ENCODE data around the gene GIPC1.

GIPC1 gene

GRCh38 chr19:14433554-14434501, 62.1 kb downstream of the GIPC1 start:
- DNase-seq: peak in 1 of 3 donors; percentile 17

DNA sequence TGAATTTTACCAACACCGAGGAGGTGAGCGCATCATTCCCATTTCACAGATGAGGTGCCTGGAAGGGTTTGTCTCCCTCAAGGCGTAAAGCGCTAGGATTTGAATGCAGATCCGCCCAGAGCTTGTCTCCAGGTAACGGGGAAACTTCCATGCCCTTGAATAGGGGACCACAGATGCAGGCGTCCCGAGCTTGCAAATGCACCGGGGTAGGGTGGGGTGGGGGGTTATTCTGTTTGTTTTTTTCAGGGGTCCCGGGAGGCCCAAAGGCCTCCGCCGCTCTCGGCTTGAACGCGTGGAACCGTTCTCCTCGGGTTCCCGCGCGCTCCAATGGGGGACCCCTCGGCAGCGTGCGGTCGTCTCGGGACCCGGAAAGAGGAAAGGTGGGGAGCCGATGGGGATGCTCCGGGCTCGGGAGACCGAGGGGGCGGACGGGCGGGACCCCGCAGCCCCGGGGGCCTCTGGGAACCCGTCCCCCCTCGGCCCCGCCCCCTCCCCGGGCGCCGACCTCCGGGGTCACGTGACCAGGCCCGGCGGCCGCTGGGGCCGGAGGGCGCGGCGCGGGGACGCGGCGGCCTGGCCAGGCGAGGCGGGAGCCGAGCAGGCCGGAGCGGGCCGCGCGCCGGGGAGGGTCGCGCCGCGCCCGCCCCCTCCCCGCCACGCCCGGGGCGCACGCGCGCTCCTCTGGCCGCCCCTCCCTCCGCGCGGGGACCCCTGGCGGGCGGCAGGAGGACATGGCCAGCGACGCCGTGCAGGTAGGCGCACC, 63.0 kb downstream of the GIPC1 start, which contains the start of gene PKN1:
Gene PKN1 (plus strand): TSS at position 516 of the 763 bp plus-strand sequence. CDS start 216 bp downstream, at position 732.
- peak; percentile 45 to 84 (median 67) for DNase-seq

DNA sequence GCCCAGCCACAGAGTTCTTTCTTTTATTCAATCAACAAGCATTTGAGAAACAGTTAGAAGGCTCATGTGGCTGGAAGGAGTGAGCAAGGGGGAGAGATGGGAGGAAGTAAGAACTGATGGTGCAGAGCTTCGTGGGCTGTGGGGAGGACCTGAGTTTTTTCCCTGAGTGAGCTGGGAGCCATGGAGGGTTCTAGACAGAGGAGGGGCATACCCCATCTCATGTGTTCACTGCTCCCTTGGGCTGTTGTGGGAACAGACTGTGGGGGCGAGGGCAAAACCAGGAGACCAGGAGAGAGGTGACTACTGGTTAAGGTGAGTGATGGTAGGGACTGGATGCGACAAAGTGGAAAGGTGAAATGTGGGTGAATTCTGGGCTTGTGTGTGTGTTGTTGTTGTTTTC, 65.2 kb downstream of the GIPC1 start:
- no peak for DNase-seq

DNA sequence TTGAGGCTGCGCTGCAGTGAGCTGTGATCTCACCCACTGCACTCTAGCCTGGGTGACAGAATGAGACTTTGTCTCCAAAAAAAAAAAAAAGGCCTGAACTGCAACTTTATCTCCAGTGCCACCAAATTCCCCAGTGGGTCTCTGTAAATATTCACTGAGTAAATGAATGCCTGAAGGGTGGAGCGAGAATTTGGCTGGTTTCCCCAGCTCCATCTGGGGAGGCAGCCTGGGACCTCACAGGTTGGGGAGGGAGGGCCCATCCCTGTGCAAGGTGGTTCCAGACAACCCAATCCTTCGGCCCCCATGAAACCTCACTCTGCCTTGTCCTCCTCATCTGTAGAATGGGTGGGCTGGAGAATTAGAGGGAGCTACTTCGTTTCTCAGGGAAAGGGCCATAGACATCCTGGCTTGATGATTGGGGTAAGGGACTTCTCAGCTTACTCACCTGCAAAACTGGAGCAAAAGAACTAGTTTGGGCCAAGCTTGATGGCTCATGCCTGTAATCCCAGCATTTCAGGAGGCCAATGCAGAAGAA, 67.0 kb downstream of the GIPC1 start:
- DNase-seq: peak in 1 of 3 donors; percentile 9
